ENCODE results near the gene TMEM139. TPM values are rescaled to one million over a fixed set of nuclear protein-coding genes. Genes with fewer than 3 reads are reported as not detected.
"Not testable (repeated sequence)": the region's sequence is repeated elsewhere in the genome, so short reads cannot be mapped to it uniquely, and the experiment has no call there.

The TMEM139 gene
- total RNA-seq, 3 donors from 2014 or later, result 0.19 to 0.32 TPM; not detected in 1

DNA sequence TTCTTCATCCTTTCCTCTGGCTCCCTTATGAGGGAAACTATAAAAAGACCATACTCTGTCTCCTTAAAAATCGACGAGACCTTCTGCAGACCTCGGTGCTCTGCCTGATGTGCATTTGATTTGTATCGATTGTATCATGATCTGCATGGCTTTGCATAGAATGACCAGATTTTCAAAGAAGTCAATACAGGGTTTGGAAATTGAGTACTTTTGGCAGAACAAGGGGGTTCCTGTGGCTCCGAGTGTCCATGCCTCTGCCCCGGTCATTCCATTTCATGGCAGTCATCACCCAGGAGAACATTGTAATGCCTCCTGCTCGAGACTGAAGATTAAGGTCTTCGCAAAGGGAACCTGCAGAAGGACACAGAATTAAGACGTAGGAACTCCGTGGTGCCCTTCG, 4.1 kb downstream of the TMEM139 start:
- peaks cover 52% of the 10 kb centered on the region for H3K4me1 Mint-ChIP-seq (ENCODE audit: low read depth)
- ATAC-seq, result no peak
- H3K9me3 Mint-ChIP-seq, result no peaks in the 10 kb centered on the region
- H3K4me3 Mint-ChIP-seq, result peak overlapping the region; percentile 89
- H3K27me3 Mint-ChIP-seq (ENCODE audit: low read depth), result no peaks in the 10 kb centered on the region
- peaks cover 22% of the 10 kb centered on the region for H3K36me3 Mint-ChIP-seq (ENCODE audit: insufficient read depth)
- no peak for DNase-seq

DNA sequence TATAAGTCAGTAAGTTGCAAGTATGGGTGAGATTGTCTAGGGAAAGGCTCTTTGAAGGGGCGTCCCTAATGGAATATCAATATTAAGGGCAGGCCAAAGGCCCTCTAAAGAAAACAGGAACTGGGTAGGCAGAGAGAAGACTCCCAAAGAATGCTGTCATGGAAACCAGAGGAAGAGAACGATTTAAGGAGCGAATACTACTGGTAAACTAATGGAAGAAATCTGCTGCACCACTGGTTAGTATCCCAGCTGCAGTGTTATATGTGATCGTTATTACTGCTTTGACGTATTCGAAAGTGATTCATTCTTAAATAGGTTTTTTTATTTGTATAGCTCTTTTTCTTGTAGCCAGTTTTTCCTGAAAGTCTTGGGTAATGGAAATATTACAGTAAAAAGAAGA, 4.7 kb downstream of the TMEM139 start:
- Mint-ChIP-seq H3K27me3 (ENCODE audit: low read depth) (no peaks in the 10 kb centered on the region), H3K4me1 (ENCODE audit: low read depth) (peaks cover 52% of the 10 kb centered on the region), H3K36me3 (ENCODE audit: insufficient read depth) (peaks cover 28% of the 10 kb centered on the region), H3K4me3 (peak overlapping the region; percentile 89), H3K9me3 (no peaks in the 10 kb centered on the region)
- DNase-seq (no peak), ATAC-seq (no peak)

GRCh38 chr7:143289888-143290287, 5.1 kb downstream of the TMEM139 start:
- Mint-ChIP-seq H3K36me3 (ENCODE audit: insufficient read depth) (peaks cover 32% of the 10 kb centered on the region), H3K4me3 (peak overlapping the region; percentile 89), H3K4me1 (ENCODE audit: low read depth) (peaks cover 52% of the 10 kb centered on the region)
- DNase-seq; H3K27me3 Mint-ChIP-seq (ENCODE audit: low read depth); ATAC-seq; H3K9me3 Mint-ChIP-seq: not testable (repeated sequence)

DNA sequence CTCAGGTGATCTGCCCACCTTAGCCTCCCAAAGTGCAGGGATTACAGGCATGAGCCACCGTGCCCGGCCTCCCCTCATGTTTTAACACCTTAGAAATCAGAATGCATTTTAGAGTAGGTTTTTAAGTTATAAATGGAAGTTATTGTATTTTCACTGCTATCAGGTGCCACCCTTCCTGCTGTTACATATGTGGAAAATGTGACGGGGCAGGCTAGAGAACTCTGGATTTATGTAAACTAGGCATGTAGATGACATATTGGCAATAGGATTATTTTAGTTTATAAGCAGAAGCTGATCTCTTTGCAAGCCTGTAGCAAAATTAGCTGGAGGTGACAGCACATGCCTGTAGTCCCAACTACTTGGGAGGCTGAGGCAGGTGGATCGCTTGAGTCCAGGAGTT, 5.5 kb downstream of the TMEM139 start:
- Mint-ChIP-seq H3K27me3 (ENCODE audit: low read depth) (no peaks in the 10 kb centered on the region), H3K9me3 (no peaks in the 10 kb centered on the region), H3K4me3 (peak overlapping the region; percentile 89), H3K36me3 (ENCODE audit: insufficient read depth) (peaks cover 36% of the 10 kb centered on the region), H3K4me1 (ENCODE audit: low read depth) (peaks cover 54% of the 10 kb centered on the region)
- DNase-seq, result no peak
- ATAC-seq, result no peak

- peaks cover 53% of the 10 kb centered on the region for H3K36me3 Mint-ChIP-seq (ENCODE audit: insufficient read depth)
- no peaks in the 10 kb centered on the region for H3K9me3 Mint-ChIP-seq
- peaks cover 59% of the 10 kb centered on the region for H3K4me1 Mint-ChIP-seq (ENCODE audit: low read depth)
- DNase-seq (no peak), ATAC-seq (no peak)
- H3K27me3 Mint-ChIP-seq (ENCODE audit: low read depth), result no peaks in the 10 kb centered on the region
- H3K4me3 Mint-ChIP-seq, result no peak overlapping the region
Measured at GRCh38 chr7:143292876-143293275, 8.1 kb downstream of the TMEM139 start.

- ATAC-seq (no peak), DNase-seq (no peak)
- Mint-ChIP-seq H3K9me3 (no peaks in the 10 kb centered on the region), H3K4me1 (ENCODE audit: low read depth) (peaks cover 53% of the 10 kb centered on the region), H3K36me3 (ENCODE audit: insufficient read depth) (peaks cover 70% of the 10 kb centered on the region), H3K4me3 (no peak overlapping the region), H3K27me3 (ENCODE audit: low read depth) (no peaks in the 10 kb centered on the region)
Measured at GRCh38 chr7:143295870-143296269, 11.1 kb downstream of the TMEM139 start.

DNA sequence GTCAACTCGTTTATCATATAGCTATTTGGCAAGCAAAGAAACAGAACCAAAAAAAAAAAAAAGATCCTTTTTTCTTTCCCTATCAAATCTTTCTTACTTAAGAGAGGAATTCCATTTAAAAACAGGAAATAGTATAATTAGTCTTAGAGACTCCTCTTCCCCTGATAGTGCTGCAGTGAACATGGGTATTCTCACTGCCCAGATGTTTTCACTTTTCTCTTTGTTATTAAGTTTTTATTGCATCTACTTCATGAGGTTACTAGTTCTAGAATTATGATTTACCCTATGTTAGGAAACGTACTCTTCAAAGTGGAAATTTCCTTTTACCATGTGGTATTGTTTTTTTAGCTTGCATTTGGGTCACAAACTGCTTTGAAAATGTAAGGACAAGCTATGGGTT, 11.9 kb downstream of the TMEM139 start:
- Mint-ChIP-seq H3K36me3 (ENCODE audit: insufficient read depth) (peaks cover 72% of the 10 kb centered on the region), H3K27me3 (ENCODE audit: low read depth) (no peaks in the 10 kb centered on the region), H3K4me1 (ENCODE audit: low read depth) (peaks cover 46% of the 10 kb centered on the region), H3K4me3 (no peak overlapping the region), H3K9me3 (no peaks in the 10 kb centered on the region)
- DNase-seq (no peak), ATAC-seq (no peak)

- H3K4me1 Mint-ChIP-seq (ENCODE audit: low read depth), result peaks cover 34% of the 10 kb centered on the region
- peaks cover 76% of the 10 kb centered on the region for H3K36me3 Mint-ChIP-seq (ENCODE audit: insufficient read depth)
- H3K27me3 Mint-ChIP-seq (ENCODE audit: low read depth), result no peaks in the 10 kb centered on the region
- no peaks in the 10 kb centered on the region for H3K9me3 Mint-ChIP-seq
- DNase-seq, result no peak
- H3K4me3 Mint-ChIP-seq, result no peak overlapping the region
- no peak for ATAC-seq
Measured at GRCh38 chr7:143299346-143299745, 14.6 kb downstream of the TMEM139 start.

DNA sequence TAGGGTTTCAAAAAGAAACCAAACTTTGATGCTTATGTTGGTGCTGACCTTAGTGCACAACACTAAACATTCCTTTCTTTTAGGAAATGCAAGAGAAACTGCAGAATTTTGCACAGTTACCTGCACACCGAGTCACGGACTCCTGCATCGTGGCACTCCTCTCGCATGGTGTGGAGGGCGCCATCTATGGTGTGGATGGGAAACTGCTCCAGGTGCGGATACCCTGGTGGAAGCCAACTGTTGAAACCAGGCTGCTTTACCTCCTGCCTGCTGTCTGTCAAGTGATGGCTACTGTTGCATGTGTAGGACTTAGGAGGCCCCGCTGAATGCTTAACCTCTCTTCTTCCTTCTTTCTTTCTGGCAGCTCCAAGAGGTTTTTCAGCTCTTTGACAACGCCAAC, 15.1 kb downstream of the TMEM139 start:
- DNase-seq, result peak; percentile 61
- Mint-ChIP-seq H3K36me3 (ENCODE audit: insufficient read depth) (peaks cover 77% of the 10 kb centered on the region), H3K4me1 (ENCODE audit: low read depth) (peaks cover 34% of the 10 kb centered on the region), H3K4me3 (no peak overlapping the region), H3K9me3 (no peaks in the 10 kb centered on the region), H3K27me3 (ENCODE audit: low read depth) (no peaks in the 10 kb centered on the region)
- ATAC-seq, result peak; percentile 91 to 93

- ATAC-seq, result no peak
Measured at GRCh38 chr7:143300959-143301935, 16.5 kb downstream of the TMEM139 start.

DNA sequence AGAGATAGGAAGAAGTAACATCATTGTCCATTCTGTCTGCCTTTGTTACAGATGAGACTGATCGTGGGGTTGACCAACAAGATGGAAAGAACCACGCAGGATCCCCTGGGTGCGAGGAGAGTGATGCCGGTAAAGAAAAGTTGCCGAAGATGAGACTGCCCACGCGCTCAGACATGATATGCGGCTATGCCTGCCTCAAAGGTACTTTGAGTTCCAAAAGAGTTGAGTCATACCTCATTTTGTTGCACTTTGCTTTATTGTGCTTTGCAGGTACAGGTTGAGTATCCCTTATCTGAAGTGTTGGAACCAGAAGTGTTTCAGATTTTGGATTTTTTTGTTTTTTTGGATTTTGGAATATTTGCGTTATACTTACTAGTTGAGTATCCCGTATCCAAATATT, 19.0 kb downstream of the TMEM139 start:
- Mint-ChIP-seq H3K27me3 (ENCODE audit: low read depth) (no peaks in the 10 kb centered on the region), H3K4me1 (ENCODE audit: low read depth) (peaks cover 34% of the 10 kb centered on the region), H3K36me3 (ENCODE audit: insufficient read depth) (peaks cover 77% of the 10 kb centered on the region), H3K4me3 (no peak overlapping the region), H3K9me3 (no peaks in the 10 kb centered on the region)
- ATAC-seq (no peak), DNase-seq (no peak)

More at GRCh38 chr7:143300959-143301935, 16.5 kb downstream of the TMEM139 start:
- no peak overlapping the region for H3K4me3 Mint-ChIP-seq
- H3K4me1 Mint-ChIP-seq (ENCODE audit: low read depth), result peaks cover 32% of the 10 kb centered on the region
- H3K27me3 Mint-ChIP-seq (ENCODE audit: low read depth), result no peaks in the 10 kb centered on the region
- no peak for DNase-seq
- peaks cover 74% of the 10 kb centered on the region for H3K36me3 Mint-ChIP-seq (ENCODE audit: insufficient read depth)
- H3K9me3 Mint-ChIP-seq, result no peaks in the 10 kb centered on the region

DNA sequence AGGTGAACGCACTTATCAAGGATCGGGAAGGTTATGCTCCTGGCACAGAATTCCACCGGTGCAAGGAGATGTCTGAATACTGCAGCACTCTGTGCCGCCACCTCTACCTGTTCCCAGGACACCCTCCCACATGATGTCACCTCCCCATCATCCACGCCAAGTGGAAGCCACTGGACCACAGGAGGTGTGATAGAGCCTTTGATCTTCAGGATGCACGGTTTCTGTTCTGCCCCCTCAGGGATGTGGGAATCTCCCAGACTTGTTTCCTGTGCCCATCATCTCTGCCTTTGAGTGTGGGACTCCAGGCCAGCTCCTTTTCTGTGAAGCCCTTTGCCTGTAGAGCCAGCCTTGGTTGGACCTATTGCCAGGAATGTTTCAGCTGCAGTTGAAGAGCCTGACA, 20.2 kb downstream of the TMEM139 start:
- no peak for DNase-seq
- Mint-ChIP-seq H3K27me3 (ENCODE audit: low read depth) (no peaks in the 10 kb centered on the region), H3K9me3 (no peaks in the 10 kb centered on the region), H3K4me1 (ENCODE audit: low read depth) (peaks cover 30% of the 10 kb centered on the region), H3K4me3 (no peak overlapping the region), H3K36me3 (ENCODE audit: insufficient read depth) (peaks cover 69% of the 10 kb centered on the region)
- no peak for ATAC-seq

DNA sequence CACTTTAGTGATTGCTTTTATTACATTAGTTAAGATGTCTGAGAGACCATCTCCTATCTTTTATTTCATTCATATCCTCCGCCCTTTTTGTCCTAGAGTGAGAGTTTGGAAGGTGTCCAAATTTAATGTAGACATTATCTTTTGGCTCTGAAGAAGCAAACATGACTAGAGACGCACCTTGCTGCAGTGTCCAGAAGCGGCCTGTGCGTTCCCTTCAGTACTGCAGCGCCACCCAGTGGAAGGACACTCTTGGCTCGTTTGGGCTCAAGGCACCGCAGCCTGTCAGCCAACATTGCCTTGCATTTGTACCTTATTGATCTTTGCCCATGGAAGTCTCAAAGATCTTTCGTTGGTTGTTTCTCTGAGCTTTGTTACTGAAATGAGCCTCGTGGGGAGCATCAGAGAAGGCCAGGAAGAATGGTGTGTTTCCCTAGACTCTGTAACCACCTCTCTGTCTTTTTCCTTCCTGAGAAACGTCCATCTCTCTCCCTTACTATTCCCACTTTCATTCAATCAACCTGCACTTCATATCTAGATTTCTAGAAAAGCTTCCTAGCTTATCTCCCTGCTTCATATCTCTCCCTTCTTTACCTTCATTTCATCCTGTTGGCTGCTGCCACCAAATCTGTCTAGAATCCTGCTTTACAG, 20.8 kb downstream of the TMEM139 start:
- Mint-ChIP-seq H3K27me3 (ENCODE audit: low read depth) (no peaks in the 10 kb centered on the region), H3K9me3 (no peaks in the 10 kb centered on the region), H3K4me1 (ENCODE audit: low read depth) (peaks cover 31% of the 10 kb centered on the region), H3K4me3 (no peak overlapping the region), H3K36me3 (ENCODE audit: insufficient read depth) (peaks cover 63% of the 10 kb centered on the region)
- ATAC-seq (peak; percentile 72 to 79), DNase-seq (peak; percentile 71)

GRCh38 chr7:143308632-143309031, 23.9 kb downstream of the TMEM139 start:
- no peaks in the 10 kb centered on the region for H3K27me3 Mint-ChIP-seq (ENCODE audit: low read depth)
- no peaks in the 10 kb centered on the region for H3K9me3 Mint-ChIP-seq
- peaks cover 38% of the 10 kb centered on the region for H3K4me1 Mint-ChIP-seq (ENCODE audit: low read depth)
- DNase-seq (no peak), ATAC-seq (no peak)
- no peak overlapping the region for H3K4me3 Mint-ChIP-seq
- peaks cover 38% of the 10 kb centered on the region for H3K36me3 Mint-ChIP-seq (ENCODE audit: insufficient read depth)

GRCh38 chr7:143314127-143314526, 29.4 kb downstream of the TMEM139 start:
- H3K36me3 Mint-ChIP-seq (ENCODE audit: insufficient read depth), result no peaks in the 10 kb centered on the region
- DNase-seq (no peak), ATAC-seq (no peak)
- H3K27me3 Mint-ChIP-seq (ENCODE audit: low read depth), result no peaks in the 10 kb centered on the region
- H3K9me3 Mint-ChIP-seq, result no peaks in the 10 kb centered on the region
- peaks cover 18% of the 10 kb centered on the region for H3K4me1 Mint-ChIP-seq (ENCODE audit: low read depth)
- H3K4me3 Mint-ChIP-seq, result no peak overlapping the region
